B cell (primary cell): ENCODE data around the gene DHX34.

Source experiments
- CTCF ChIP-seq: fragments of 200-600 bp; IDR thresholded peaks from one replicate; pipeline ENCODE4 v1.8.0; 2022; ENCODE audit warnings: antibody characterized with exemption, mild to moderate bottlenecking
- EZH2 ChIP-seq: IDR thresholded peaks from 2 replicates; pipeline ENCODE4 v1.6.1; 2012; ENCODE audit warnings: borderline replicate concordance, low read depth, mild to moderate bottlenecking, moderate library complexity, low read length; ENCODE audit not compliant: insufficient read depth, poor library complexity, severe bottlenecking

GRCh38 chr19:47303966-47304365 lies 45.1 kb upstream of the DHX34 start:
- TF ChIP-seq CTCF, result no peak
- no peak for TF ChIP-seq EZH2
